ENCODE results near the gene LRMDA.

LRMDA gene

DNA sequence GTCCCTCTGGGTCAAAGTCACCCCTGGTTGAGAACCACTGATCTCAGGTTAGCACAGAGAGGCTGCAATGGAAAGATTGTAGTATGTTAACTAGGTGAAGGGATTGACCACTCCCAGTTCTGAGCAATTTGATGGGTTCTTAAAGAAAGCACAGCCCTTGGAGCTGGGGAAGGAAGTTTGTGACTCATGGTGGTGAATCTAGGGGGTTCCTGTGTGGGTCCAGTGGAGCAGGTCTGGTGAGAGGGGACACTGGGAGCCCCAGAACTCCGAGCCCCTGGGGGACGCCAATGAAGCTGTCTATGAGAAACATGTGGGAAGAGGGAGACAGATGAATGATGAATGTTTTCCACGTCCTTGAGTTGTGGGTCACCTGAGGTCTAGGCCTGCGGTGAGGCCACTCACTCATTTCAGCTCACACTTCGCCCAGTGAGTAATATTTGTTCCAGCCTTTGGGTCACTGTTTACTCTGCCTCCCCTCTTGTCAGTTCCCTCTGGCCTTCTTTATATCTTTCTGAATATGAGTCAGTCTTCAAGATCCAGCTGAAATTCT, 341.9 kb downstream of the LRMDA start:
- TF ChIP-seq, protein P1, sequence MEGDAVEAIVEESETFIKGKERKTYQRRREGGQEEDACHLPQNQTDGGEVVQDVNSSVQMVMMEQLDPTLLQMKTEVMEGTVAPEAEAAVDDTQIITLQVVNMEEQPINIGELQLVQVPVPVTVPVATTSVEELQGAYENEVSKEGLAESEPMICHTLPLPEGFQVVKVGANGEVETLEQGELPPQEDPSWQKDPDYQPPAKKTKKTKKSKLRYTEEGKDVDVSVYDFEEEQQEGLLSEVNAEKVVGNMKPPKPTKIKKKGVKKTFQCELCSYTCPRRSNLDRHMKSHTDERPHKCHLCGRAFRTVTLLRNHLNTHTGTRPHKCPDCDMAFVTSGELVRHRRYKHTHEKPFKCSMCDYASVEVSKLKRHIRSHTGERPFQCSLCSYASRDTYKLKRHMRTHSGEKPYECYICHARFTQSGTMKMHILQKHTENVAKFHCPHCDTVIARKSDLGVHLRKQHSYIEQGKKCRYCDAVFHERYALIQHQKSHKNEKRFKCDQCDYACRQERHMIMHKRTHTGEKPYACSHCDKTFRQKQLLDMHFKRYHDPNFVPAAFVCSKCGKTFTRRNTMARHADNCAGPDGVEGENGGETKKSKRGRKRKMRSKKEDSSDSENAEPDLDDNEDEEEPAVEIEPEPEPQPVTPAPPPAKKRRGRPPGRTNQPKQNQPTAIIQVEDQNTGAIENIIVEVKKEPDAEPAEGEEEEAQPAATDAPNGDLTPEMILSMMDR (IDR thresholded peaks at IDR 0.05; ENCODE audit: low read depth, low read length) = no peak
- DNase-seq (ENCODE audit: extremely low read depth, low read depth) = no peak

DNA sequence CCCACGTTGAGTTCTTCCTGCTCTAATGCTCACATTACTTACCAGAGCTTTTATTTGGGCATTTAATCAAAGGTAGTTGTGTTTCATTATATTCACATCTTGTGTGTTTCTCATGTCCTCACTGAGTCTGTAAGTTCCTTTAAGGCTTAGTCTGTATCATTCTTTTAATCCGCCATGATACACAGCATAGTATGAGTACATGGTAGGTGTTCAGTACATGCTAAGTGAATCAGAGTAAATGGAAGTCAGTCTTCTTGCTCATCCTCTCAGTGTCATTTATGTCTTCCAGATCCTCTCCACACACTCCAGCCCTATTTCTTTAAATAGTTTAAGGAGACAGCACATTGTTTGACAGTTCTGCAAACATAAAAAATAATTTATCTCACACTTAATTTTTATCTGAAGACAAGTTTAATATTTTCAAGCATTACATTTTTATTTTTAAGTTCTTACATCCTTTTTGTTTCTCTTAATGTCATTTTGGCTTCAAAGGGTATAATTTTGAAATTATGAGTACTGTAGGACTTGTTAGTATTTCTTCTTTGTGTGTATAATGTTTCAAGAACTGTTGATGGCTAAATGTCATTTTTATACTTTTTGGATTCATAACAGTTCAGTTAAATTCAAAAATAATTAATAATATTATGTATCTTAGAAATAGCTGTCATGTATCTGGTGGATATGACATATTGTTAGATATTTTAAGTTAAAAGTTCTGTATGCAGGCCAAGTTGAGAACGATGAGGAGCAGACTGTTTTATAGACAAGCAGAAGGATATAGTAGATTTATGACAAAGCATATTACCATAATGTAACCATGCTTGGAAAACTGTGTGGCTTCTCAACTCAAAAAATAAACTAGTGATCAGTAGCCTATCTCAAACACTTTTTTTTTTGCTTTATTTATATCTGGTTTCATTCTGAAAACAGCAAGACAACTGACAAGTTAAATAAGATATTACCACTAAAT, 342.7 kb downstream of the LRMDA start:
- TF ChIP-seq, protein P1 (IDR thresholded peaks at IDR 0.05; ENCODE audit: low read depth, low read length) = no peak
- no peak for DNase-seq (ENCODE audit: extremely low read depth, low read depth)

DNA sequence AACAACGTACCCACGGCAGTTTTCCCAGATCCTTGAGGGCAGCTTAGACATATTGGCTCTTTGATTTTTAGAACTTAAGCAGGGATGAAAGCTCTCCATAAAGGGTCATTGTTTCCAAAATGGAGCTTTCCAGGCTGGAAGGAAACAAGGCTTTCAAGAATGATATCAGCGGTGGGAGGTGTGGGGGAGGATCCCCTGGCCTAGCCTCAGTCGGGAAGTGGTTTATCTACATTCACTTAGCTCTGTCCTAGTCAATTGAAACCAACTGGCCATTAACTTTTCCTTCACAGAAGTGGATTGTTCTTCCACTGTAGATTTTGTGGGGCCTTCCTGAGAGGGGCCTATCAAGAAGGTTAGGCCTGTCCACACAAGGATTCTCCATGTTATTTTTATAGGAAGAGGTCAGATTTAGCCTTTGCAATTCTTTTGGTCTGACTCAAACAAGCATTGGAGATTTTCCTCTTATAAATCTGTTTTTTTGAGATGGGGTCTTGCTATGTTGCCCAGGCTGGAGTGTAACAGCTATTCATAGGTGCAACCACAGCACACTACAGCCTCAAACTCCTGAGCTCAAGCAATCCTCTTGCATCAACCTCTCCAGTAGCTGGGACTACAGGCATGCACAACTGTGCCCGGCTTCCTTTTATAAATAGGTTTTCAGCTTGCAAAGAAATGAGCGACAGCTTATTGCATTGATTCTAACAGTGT, 343.5 kb downstream of the LRMDA start:
- TF ChIP-seq, protein P1 (IDR thresholded peaks at IDR 0.05; ENCODE audit: low read depth, low read length) = no peak
- no peak for DNase-seq (ENCODE audit: extremely low read depth, low read depth)

DNA sequence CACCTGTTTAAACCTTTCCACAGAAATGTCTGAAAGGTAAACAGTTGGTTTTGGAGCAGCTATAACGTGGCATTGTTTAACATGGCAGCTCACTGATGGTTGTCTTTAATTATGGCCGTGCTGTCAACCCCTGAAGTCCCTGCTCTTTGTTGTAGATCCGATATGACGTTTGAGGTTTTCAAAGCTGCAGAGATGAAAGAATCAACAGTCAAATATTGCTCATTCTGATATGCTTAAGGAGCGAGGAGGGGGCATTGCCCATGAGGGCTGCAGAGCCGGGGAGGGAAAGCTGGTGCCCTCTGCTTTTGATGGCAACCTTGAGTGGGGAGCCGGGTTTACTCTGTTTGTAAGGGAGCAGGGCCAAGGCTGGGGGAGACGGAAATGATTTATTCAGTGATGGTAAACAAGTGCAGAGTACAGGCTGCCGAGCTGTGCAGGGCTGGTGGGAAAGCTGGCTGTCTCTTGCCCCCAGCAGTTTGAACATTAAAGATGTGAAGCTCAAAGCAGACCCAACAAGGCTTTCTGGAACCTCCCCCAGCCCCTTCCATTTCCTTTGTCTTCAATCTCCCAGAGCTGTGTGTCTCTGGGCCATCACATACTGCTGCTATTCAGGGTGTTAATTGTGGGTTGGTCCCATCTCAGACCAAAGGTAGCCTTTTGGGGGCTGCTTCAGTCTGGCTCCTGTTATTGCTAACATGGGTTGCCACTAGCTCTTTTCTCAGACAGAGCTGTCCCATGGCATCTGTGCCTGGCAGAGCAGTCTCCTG, 345.5 kb downstream of the LRMDA start:
- TF ChIP-seq, protein P1 (IDR thresholded peaks at IDR 0.05; ENCODE audit: low read depth, low read length) = no peak
- no peak for DNase-seq (ENCODE audit: extremely low read depth, low read depth)

DNA sequence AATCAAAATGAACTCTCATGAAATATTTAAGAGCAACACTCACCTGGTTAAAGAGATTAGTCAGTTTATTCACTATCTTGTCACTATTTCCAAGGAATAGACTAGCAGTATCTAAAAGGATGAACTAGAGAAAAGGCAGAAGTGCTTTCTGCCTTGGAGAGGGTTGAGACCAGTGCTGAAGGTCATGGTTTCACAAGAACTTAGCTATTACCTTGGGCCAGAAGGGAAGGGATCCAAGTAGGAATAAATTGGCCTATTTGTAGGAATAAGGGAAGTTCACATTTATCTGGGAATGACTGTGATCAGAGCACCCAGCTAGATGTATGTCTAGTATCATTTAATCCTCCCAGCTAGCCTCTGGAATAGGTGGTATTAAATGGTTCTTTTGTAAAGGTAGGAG, 347.2 kb downstream of the LRMDA start:
- DNase-seq (ENCODE audit: extremely low read depth, low read depth) = no peak
- TF ChIP-seq, protein P1 (IDR thresholded peaks at IDR 0.05; ENCODE audit: low read depth, low read length) = no peak

DNA sequence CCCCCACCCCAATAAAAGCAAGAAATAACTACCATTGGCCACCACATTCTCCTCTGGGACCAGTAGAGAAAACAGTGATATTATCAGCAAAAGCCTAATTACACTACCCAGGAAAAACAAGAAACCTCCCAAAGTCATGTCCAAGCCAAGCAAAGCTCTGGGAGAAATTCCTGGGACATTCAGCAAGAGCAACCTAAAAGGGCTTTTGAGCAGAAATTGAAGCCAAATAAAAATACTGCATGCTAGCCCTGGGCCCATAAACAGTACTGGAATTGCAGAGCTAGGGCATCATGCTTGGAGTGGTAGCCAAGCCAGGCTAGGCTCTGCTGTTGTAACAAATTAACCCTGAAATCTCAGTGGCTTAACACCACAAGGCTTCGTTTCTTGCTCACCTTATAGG, 347.9 kb downstream of the LRMDA start:
- TF ChIP-seq, protein P1 (IDR thresholded peaks at IDR 0.05; ENCODE audit: low read depth, low read length) = no peak

More for the DNA sequence above, 347.9 kb downstream of the LRMDA start:
- no peak for DNase-seq (ENCODE audit: extremely low read depth, low read depth)

Measured in AG09319 (cell line).